ENCODE results near the gene NPHP3. TPM values are rescaled to one million over a fixed set of nuclear protein-coding genes. Genes with fewer than 3 reads are reported as not detected.

The NPHP3 gene
- total RNA-seq, 2 experiments from 2014 or later: 14.2 to 15.9 TPM

- no peak for TF ChIP-seq CTCF (IDR thresholded peaks at IDR 0.05)
- Mint-ChIP-seq H3K4me3 (no peak overlapping the region), H3K4me1 (ENCODE audit: low read depth) (peaks cover 2% of the 10 kb centered on the region), H3K27ac (no peak overlapping the region), H3K36me3 (ENCODE audit: low read depth) (peaks cover 23% of the 10 kb centered on the region), H3K27me3 (no peaks in the 10 kb centered on the region), H3K9me3 (no peaks in the 10 kb centered on the region)
- ChIA-PET CTCF (no interaction called here), POLR2A (no interaction called here)
- no peak for ATAC-seq
- intact Hi-C loops (cut with micrococcal nuclease): no loop called here
- no peak for DNase-seq
These were observed 26.8 kb downstream of the NPHP3 start for GRCh38 chr3:132695422-132695821.

- peaks cover 2% of the 10 kb centered on the region for H3K4me1 Mint-ChIP-seq (ENCODE audit: low read depth)
- intact Hi-C loops (cut with micrococcal nuclease): no loop called here
- no peak overlapping the region for H3K4me3 Mint-ChIP-seq
- POLR2A ChIA-PET: no interaction called here
- ATAC-seq: no peak
- H3K27ac Mint-ChIP-seq: no peak overlapping the region
- no peaks in the 10 kb centered on the region for H3K9me3 Mint-ChIP-seq
- no peak for DNase-seq
- no peaks in the 10 kb centered on the region for H3K27me3 Mint-ChIP-seq
- peaks cover 22% of the 10 kb centered on the region for H3K36me3 Mint-ChIP-seq (ENCODE audit: low read depth)
- CTCF ChIA-PET: no interaction called here
- no peak for TF ChIP-seq CTCF (IDR thresholded peaks at IDR 0.05)
These were observed 27.2 kb downstream of the NPHP3 start for GRCh38 chr3:132694991-132695390.

GRCh38 chr3:132690040-132690439 is 32.2 kb downstream of the NPHP3 start:
- ATAC-seq (no peak), DNase-seq (no peak)
- POLR2A ChIA-PET: interaction anchor here (1.1 kb wide), 1 partner anchor 29 kb away, joined by 3 read pairs; no protein-coding TSS in a partner anchor

DNA sequence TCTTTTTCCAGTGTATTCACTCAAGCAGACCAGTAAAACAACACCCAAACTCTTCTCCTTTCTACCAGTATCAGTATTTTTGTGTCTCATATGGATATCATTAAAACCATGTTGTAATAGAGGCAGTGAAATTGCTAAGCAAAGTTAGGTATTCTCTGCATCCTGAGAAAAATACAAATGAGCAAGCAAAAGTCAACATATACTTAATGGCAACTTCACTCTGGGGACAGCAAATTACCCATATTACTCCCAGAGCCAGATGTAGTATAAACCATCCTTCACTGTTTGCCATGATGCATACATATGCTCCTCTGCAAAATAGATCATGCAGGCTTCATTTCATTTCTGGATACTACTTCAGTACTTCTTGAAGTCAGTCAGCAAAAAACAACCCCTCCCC is 40.0 kb downstream of the NPHP3 start:
- ATAC-seq: no peak

More at GRCh38 chr3:132690040-132690439, 32.2 kb downstream of the NPHP3 start:
- no peak for TF ChIP-seq CTCF (IDR thresholded peaks at IDR 0.05)
- Mint-ChIP-seq H3K4me3 (no peak overlapping the region), H3K9me3 (no peaks in the 10 kb centered on the region), H3K27ac (no peak overlapping the region), H3K4me1 (ENCODE audit: low read depth) (peaks cover 2% of the 10 kb centered on the region), H3K27me3 (no peaks in the 10 kb centered on the region), H3K36me3 (ENCODE audit: low read depth) (peaks cover 16% of the 10 kb centered on the region)
- CTCF ChIA-PET: interaction anchor here (1.4 kb wide), 1 partner anchor 23 kb away, joined by 3 read pairs; no protein-coding TSS in a partner anchor
- intact Hi-C loops (cut with micrococcal nuclease): no loop called here

More for the DNA sequence above, 40.0 kb downstream of the NPHP3 start:
- ChIA-PET POLR2A (interaction anchor here (0.9 kb wide), 1 partner anchor 24 kb away, joined by 3 read pairs; no protein-coding TSS in a partner anchor), CTCF (interaction anchor here (0.7 to 1.4 kb wide), 3 partner anchors 11 to 40 kb away, joined by 3 to 5 read pairs (median 3); no protein-coding TSS in a partner anchor)
- Mint-ChIP-seq H3K9me3 (no peaks in the 10 kb centered on the region), H3K4me1 (ENCODE audit: low read depth) (no peaks in the 10 kb centered on the region), H3K27ac (no peak overlapping the region), H3K4me3 (no peak overlapping the region), H3K36me3 (ENCODE audit: low read depth) (peaks cover 17% of the 10 kb centered on the region), H3K27me3 (no peaks in the 10 kb centered on the region)
- intact Hi-C loops (cut with micrococcal nuclease): no loop called here
- no peak for DNase-seq
- TF ChIP-seq CTCF (IDR thresholded peaks at IDR 0.05): no peak

All from activated CD8-positive, alpha-beta T cell treated with anti-CD3 and anti-CD28 coated beads for 36 hours (primary cell).